SW 1271 (cell line): Measurements from ENCODE around the gene APOM.

Experiments used
- DNase-seq, 2 experiments: peaks; one replicate each; lab custom pipeline; 2025; lab: John Stamatoyannopoulos, UW

APOM gene

GRCh38 chr6:31680226-31681134 lies 24.8 kb downstream of the APOM start, which contains the start of gene LY6G5C:
LY6G5C (minus strand) TSS chr6:31681067; CDS start chr6:31680373, 694 bp downstream.
- peak in 1 of 2 experiments; percentile 86 for DNase-seq

- DNase-seq = no peak
Observed at GRCh38 chr6:31681135-31681671, 25.5 kb downstream of the APOM start.

DNA sequence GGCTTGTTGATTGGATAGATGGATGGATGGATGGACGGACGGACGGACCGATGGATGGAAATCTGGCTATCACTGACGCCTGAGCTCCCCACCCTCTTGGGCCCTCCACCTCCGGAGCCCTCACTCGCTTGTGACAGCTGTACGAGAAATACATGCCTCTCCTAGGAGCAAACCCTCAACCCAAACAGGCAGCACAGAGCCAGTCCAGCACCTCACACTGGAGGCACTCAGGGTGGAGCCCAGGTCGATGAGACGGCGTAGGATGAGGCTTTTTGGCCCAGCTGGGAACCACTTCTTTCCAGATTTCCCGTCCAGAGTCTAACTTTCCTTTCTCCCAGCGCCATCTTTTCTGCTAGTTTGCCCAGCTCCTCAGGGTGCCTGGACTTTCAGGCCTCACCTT lies 27.9 kb downstream of the APOM start:
- DNase-seq = no peak

DNA sequence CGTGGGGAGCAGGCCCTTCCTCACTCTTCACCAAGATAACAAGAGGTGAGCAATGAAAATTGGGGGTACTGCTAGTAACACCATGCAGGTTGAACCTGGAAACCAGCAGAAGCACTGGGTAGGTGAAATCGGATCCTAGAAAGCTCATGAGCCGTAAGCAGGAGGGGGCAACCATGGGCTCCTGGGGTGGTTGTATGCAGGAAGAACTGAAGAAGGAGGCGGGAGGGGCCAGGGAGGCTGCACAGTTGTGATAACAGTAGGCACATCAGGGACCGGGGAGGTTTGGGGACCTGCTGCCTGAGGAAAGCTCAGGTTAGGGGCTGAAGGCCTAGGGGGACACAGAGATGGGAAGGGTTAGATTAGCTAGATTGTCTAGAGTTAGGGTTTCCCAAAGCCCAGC lies 30.8 kb downstream of the APOM start:
- no peak for DNase-seq

DNA sequence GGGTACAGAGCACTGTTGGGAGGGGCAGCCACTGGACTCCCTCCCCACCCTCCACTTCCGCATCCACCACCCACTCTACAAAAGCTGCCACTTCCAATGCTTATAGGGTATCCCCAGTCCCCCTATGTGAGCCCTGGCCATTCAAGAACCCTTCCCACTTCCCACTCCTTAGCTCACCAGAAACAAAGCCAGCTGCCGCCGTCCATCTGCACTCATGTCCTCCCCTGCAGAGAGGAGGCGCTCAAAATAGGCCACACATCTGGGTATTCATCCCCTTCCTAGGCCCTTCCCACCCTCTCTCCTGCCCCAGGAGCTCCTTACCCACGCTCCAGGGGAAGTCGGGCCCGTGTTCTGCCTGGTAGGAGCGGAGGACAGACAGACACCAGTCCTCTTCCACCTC lies 31.6 kb downstream of the APOM start:
- no peak for DNase-seq

- DNase-seq = no peak
Observed at GRCh38 chr6:31687860-31688693, 32.4 kb downstream of the APOM start.

DNA sequence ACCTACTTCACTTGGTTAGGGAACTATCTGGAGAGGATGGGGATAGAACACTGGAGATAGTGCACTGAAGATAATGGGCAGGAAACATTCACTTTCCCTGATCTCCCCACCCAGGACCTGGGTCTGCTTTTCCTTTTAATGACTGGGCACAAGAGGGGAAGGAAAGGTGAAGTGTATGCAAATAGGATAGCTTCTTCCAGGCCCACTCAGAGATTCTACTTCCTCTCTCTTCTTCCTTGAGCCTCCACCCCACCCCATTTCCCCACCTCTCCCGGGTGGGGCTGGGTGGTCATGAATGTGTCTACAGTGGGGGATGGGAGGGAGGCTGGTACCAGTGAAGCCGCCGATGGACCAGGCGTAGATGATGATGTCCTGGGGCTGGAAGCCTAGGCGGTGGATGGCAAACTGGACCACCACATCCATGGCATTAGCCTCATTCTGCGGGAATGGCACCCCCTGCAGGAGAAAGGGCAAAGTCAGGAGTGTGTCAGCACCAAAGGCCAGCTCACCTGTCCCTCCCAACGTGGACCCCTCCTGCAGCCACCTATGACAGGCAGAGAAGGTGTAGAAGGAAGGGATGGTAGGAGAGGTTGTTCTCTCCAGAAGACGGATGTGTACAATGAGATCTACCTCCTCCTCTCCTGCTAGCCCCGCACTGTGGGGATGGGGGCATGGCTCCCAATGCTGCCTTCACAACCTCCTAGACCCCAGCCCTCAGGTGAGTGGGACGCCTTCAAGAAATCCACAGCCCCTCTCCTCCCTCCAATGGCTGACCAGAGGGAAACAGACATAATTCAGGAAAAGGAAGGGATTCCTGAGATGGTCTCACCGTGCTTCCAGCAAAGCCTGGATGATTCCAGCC lies 33.8 kb downstream of the APOM start:
- DNase-seq = no peak

- DNase-seq = no peak
Observed at GRCh38 chr6:31690231-31691077, 34.8 kb downstream of the APOM start.

GRCh38 chr6:31691078-31691463 lies 35.4 kb downstream of the APOM start:
- no peak for DNase-seq

DNA sequence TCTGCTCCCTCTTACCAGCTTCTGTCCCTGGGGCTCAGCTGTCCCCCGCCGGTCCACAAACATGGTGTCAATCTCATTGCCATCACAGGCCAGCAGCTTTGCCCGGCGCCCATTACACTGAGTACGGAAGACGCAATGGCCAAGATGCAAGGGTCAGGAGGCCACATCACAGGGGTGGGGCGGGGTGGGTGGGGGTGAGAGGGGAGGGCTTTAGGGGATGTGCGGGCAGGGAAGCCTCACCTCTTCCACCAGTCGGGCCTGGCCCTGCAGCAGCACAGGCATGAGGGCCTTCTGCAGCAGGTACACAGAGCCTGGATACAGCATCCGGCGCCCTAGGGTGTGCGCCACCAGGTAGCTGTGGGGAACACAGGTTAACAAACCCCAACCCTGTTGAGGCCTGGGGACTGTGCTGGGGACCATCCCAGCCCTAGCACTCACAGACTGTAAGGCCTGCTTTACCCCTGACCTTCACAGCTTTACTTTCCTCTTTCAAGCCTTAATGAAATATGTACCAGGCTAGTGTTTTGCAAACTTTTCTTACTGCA lies 35.9 kb downstream of the APOM start:
- DNase-seq = no peak

GRCh38 chr6:31692353-31692752 lies 36.7 kb downstream of the APOM start:
- DNase-seq = no peak

DNA sequence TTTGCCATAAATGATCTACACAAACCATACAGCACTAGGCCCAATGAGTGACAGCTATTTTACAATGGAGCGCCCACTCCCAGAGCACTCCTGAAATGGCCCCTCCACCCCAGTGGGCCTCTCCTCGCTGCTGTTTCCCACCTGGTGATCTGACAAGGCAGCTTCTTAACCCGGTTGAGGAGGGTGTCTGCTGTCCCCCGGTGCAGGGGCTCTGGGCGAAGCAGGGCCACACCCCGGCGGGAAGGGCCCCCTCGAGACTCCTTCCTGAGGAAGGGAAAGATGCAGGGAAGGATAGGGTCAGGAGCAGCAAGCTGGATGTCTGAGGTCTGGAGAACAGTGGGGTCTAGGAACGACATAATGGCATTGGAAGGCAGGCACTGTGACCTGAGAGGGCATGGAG lies 37.2 kb downstream of the APOM start:
- no peak for DNase-seq

DNA sequence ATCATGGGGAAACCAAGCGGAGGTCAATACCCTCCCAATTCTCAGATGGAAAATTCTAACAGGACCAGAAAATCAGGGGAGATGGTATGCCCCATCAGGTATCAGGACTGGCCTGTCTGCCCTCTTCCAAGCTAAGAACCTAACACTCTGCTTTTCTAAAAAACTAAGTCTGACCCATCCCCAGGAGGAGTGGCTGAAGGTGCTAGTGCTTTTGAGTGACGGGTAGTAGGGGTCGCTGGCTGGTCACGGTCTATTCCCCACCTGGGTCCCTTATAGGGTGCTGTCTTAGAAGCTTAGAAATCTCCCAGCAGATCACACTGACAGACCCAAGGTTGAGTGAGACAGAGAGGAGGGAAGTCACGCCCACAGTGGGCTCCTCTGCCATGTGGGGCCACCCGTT lies 37.8 kb downstream of the APOM start:
- no peak for DNase-seq

- no peak for DNase-seq
Observed at GRCh38 chr6:31697555-31697954, 41.9 kb downstream of the APOM start.

DNA sequence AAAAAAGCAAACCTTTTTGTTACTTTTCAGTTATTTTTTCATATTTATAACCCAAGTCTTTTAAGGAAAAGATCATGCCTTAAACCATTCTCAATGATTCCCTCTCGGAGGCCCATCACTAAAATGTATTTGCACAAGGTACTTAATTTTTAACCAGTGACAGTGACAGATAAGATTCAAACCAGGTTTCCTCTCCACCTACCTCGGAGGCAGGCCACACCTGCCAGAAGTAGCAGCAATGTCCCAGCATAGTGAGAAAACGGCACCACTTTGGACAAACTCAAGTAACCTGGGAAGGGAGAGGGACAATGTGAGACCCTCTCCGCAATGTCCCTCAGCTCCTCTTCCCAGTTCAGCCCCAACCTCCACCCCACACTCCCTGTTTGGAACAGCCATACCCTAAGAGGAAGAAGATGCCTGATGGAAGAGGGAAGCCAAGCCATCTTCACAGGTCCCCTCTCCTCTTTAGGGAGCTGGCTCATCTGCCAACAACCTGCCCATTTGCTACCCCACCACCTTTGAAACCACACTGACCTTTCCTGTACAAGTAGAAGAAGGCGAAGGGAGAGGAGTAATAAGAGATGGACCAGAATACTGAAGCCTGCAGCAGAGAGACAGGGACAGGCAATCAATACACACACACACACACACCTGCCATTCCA lies 45.2 kb downstream of the APOM start:
- DNase-seq = no peak

DNA sequence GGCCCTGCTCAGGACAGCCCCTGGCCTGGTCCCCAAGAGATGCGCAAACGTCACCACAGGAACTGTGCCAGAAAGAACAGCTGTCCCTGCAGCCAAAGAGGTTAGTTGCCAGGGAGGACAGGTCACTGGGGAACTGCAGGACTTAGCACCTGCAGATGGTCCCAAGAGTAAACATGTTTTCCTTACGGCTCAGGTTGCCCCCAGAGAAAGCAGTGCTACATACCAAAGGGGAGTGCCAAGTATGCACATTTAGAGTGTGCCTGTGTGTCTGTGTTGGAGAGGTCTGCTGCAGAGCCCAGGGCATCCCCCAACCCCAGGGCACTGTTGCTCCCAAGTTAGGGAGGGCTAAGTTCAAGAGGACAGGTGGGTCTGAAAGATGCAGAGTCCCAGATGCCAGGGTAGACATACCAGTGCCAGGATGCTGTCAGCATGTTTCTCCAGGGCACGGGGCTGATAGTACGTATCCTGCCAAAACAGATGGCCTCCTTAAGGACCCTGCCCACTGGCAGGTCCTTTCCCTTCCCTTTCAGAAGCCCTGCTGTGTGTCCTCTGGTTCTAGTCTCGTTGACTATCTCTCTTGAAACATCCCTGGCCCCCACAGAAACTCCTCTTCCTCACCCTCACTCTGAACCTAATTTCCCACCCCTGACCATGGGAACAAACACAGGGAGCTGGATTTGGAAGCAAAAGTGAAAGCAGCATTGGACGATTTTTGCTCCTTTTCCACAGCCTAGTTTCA lies 46.1 kb downstream of the APOM start:
- DNase-seq = no peak

- no peak for DNase-seq
Observed at GRCh38 chr6:31702405-31702818, 46.7 kb downstream of the APOM start.

GRCh38 chr6:31702819-31703716 lies 47.4 kb downstream of the APOM start, which contains the start of gene ABHD16A:
ABHD16A (minus strand) TSS chr6:31703324; CDS start chr6:31703281, 43 bp downstream.
- DNase-seq = peak; percentile 92 to 97
